ENCODE measurements around the gene ERN1. TPM values are rescaled to one million over a fixed set of nuclear protein-coding genes. Genes with fewer than 3 reads are reported as not detected.

The ERN1 gene
- total RNA-seq, 1 experiment from 2014 or later: 79.5 TPM

GRCh38 chr17:64054304-64054703 lies 75.6 kb downstream of the ERN1 start:
- BruUV-seq (replicated peaks): no TSS peak
- Mint-ChIP-seq H3K9me3 (ENCODE audit: unreplicated experiment) (no peaks in the 10 kb centered on the region), H3K27ac (ENCODE audit: low read depth, unreplicated experiment) (no peak overlapping the region), H3K4me1 (ENCODE audit: insufficient read depth, unreplicated experiment) (no peaks in the 10 kb centered on the region), H3K36me3 (ENCODE audit: insufficient read depth, unreplicated experiment) (peaks cover 92% of the 10 kb centered on the region), H3K27me3 (ENCODE audit: insufficient read depth, unreplicated experiment) (no peaks in the 10 kb centered on the region), H3K4me3 (ENCODE audit: unreplicated experiment) (no peak overlapping the region)
- ChIA-PET CTCF (interaction anchor here (0.6 to 1.0 kb wide), 4 partner anchors 9 to 135 kb away, joined by 3 to 4 read pairs (median 3); no protein-coding TSS in a partner anchor), POLR2A (no interaction called here)
- DNase-seq (ENCODE audit: unreplicated experiment): no peak
- intact Hi-C loops (cut with micrococcal nuclease): no loop called here
- TF ChIP-seq CTCF (IDR thresholded peaks at IDR 0.05; ENCODE audit: unreplicated experiment): no peak

- no peaks in the 10 kb centered on the region for H3K4me1 Mint-ChIP-seq (ENCODE audit: insufficient read depth, unreplicated experiment)
- H3K36me3 Mint-ChIP-seq (ENCODE audit: insufficient read depth, unreplicated experiment): peaks cover 91% of the 10 kb centered on the region
- no peak for DNase-seq (ENCODE audit: unreplicated experiment)
- ChIA-PET POLR2A (interaction anchor here (0.6 kb wide), 1 partner anchor 41 kb away, joined by 4 read pairs; no protein-coding TSS in a partner anchor), CTCF (interaction anchor here (0.6 to 1.0 kb wide), 5 partner anchors 11 to 260 kb away, joined by 3 to 6 read pairs (median 4); no protein-coding TSS in a partner anchor)
- intact Hi-C loops (cut with micrococcal nuclease): no loop called here
- H3K9me3 Mint-ChIP-seq (ENCODE audit: unreplicated experiment): no peaks in the 10 kb centered on the region
- BruUV-seq (replicated peaks): no TSS peak
- H3K27me3 Mint-ChIP-seq (ENCODE audit: insufficient read depth, unreplicated experiment): no peaks in the 10 kb centered on the region
- no peak overlapping the region for H3K4me3 Mint-ChIP-seq (ENCODE audit: unreplicated experiment)
- no peak overlapping the region for H3K27ac Mint-ChIP-seq (ENCODE audit: low read depth, unreplicated experiment)
- no peak for TF ChIP-seq CTCF (IDR thresholded peaks at IDR 0.05; ENCODE audit: unreplicated experiment)
Observed at GRCh38 chr17:64053101-64053500, 76.8 kb downstream of the ERN1 start.

GRCh38 chr17:64051153-64051552 lies 78.8 kb downstream of the ERN1 start:
- Mint-ChIP-seq H3K27me3 (ENCODE audit: insufficient read depth, unreplicated experiment) (no peaks in the 10 kb centered on the region), H3K27ac (ENCODE audit: low read depth, unreplicated experiment) (no peak overlapping the region), H3K9me3 (ENCODE audit: unreplicated experiment) (no peaks in the 10 kb centered on the region), H3K4me3 (ENCODE audit: unreplicated experiment) (no peak overlapping the region), H3K36me3 (ENCODE audit: insufficient read depth, unreplicated experiment) (peaks cover 90% of the 10 kb centered on the region), H3K4me1 (ENCODE audit: insufficient read depth, unreplicated experiment) (no peaks in the 10 kb centered on the region)
- no peak for DNase-seq (ENCODE audit: unreplicated experiment)
- ChIA-PET POLR2A (no interaction called here), CTCF (interaction anchor here (0.9 to 1.2 kb wide), 2 partner anchors 21 to 420 kb away, joined by 3 to 4 read pairs; no protein-coding TSS in a partner anchor)
- TF ChIP-seq CTCF (IDR thresholded peaks at IDR 0.05; ENCODE audit: unreplicated experiment): no peak
- intact Hi-C loops (cut with micrococcal nuclease): no loop called here
- BruUV-seq (replicated peaks): no TSS peak

GRCh38 chr17:64048805-64049204 lies 81.1 kb downstream of the ERN1 start:
- POLR2A ChIA-PET: interaction anchor here (0.8 kb wide), 1 partner anchor 31 kb away, joined by 3 read pairs; no protein-coding TSS in a partner anchor
- no TSS peak for BruUV-seq (replicated peaks)
- no peak for DNase-seq (ENCODE audit: unreplicated experiment)
- Mint-ChIP-seq H3K27me3 (ENCODE audit: insufficient read depth, unreplicated experiment) (no peaks in the 10 kb centered on the region), H3K27ac (ENCODE audit: low read depth, unreplicated experiment) (no peak overlapping the region), H3K4me1 (ENCODE audit: insufficient read depth, unreplicated experiment) (no peaks in the 10 kb centered on the region), H3K4me3 (ENCODE audit: unreplicated experiment) (no peak overlapping the region), H3K36me3 (ENCODE audit: insufficient read depth, unreplicated experiment) (peaks cover 91% of the 10 kb centered on the region), H3K9me3 (ENCODE audit: unreplicated experiment) (no peaks in the 10 kb centered on the region)
- intact Hi-C loops (cut with micrococcal nuclease): no loop called here
- TF ChIP-seq CTCF (IDR thresholded peaks at IDR 0.05; ENCODE audit: unreplicated experiment): no peak
- CTCF ChIA-PET: interaction anchor here (0.6 to 5.2 kb wide), 4 partner anchors 11 to 84 kb away, joined by 3 to 27 read pairs (median 4); no protein-coding TSS in a partner anchor
